GM19324 (cell line): Measurements from ENCODE around the gene PCIF1.
"Not testable (repeated sequence)": the region's sequence is repeated elsewhere in the genome, so short reads cannot be mapped to it uniquely, and the experiment has no call there.

Experiments
- ATAC-seq: cut with Tn5 transposase; IDR thresholded peaks from one replicate; pipeline ENCODE4 v1.9.1; 2021; ENCODE audit warnings: mild to moderate bottlenecking, moderate library complexity; ENCODE audit not compliant: unreplicated experiment, low FRiP score

The PCIF1 gene

GRCh38 chr20:45988830-45989229 is 54.3 kb downstream of the PCIF1 start:
- ATAC-seq = not testable (repeated sequence)

GRCh38 chr20:45991616-45992015 is 57.1 kb downstream of the PCIF1 start:
- ATAC-seq = no peak

DNA sequence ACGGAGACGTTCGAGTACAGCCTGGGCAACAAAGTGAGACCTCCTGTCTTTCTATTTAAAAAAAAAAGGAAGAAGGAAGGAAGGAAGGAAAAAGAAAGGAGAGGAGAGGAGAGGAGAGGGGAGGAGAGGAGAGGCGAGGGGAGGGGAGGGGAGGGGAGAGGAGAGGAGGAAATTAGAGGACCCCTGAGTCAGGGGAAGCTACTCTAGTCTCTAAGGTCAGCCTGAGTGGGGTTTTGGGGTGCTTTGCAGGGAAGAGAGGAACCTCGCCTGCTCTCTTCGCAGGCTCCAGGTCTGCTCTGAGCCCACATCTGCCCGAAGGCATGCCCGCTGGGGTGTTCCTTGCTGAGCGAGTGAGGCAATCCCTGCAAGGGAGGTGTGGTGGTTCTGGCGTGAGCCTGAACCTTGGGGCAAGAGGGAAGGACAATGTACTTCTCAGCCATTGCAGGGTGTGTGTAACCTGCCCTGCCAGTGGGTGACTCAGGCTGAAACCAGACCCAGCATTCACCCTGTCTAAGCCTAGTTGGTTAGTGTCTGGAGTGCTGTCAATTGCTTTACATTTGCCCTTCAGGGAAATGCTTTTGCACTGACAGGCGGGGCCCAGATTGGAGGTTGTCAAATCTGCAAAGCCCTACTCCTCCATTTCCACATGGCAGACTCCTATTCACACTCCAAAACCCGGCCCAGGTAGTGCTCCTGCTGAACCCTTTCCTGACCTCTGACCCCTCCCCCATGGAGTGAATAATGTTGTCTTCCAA is 58.9 kb downstream of the PCIF1 start:
- ATAC-seq = no peak

GRCh38 chr20:45994761-45995493 is 60.4 kb downstream of the PCIF1 start:
- ATAC-seq = no peak

- not testable (repeated sequence) for ATAC-seq
Observed at GRCh38 chr20:45995495-45996097, 61.1 kb downstream of the PCIF1 start.

DNA sequence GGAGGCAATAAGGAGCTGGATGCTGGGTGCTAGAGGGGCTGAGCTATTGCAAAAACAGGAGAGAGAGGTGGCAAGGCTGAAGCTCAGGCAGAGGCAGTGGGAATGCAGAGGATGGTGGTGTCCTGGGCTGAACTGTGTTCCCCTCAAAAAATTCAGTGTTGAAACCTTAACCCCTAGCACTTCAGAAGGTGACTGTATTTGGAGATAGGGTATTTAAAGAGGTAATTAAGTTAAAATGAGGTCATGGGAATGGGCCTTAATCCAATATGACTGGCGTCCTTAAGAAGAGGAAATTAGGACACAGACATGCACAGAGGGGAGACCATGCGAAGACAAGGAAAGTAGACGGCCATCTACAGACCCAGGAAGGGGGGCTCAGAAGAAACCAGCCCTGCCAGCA is 62.7 kb downstream of the PCIF1 start:
- no peak for ATAC-seq
